Measurements from ENCODE around the gene WDTC1.

Gene WDTC1

GRCh38 chr1:27348861-27349783 lies 114.7 kb downstream of the WDTC1 start:
- no peak for DNase-seq (ENCODE audit: low read depth, low spot score)
- H3K4me3 ChIP-seq (ENCODE audit: low read length) = no peak overlapping the region

DNA sequence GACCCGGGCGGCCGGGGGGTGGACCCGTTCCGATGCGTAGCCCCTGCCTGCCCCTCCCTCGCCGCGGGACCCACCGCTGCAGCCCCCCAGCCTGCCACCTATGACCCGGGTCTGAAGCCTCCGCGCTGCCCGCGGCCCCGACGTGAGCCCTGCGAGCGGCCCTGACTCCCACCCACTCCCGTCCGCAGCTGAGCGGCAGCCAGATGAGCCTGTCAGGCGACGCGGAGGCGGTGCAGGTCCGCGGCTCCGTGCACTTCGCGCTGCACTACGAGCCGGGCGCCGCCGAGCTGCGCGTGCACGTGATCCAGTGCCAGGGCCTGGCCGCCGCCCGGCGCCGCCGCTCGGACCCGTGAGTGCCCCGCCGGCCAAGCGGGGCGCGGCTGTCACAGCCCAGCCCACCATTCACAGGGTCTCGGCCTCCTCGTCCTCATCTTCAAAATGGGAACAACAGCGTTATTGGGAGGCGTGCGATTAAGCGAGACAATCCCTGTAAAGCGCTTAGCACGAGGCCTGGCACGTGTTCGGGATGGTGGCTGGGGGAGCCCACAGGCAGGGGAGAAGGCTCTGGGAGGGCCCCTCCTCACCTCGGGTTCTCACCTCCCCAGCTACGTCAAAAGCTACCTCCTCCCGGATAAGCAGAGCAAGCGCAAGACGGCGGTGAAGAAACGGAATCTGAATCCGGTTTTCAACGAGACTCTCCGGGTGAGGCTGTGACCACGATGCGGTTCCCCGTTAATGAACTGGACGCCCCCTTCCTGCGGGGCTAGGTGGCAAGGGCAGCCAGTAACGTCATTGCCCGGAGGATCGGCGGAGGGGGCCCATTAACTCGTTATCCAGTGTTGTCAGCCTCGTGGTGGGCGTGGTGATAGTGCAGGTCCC lies 115.6 kb downstream of the WDTC1 start:
- H3K4me3 ChIP-seq (ENCODE audit: low read length) = no peak overlapping the region
- DNase-seq (ENCODE audit: low read depth, low spot score) = no peak

GRCh38 chr1:27350663-27351540 lies 116.5 kb downstream of the WDTC1 start:
- DNase-seq (ENCODE audit: low read depth, low spot score) = no peak
- no peak overlapping the region for H3K4me3 ChIP-seq (ENCODE audit: low read length)

- H3K4me3 ChIP-seq (ENCODE audit: low read length) = no peak overlapping the region
- DNase-seq (ENCODE audit: low read depth, low spot score) = no peak
Observed at GRCh38 chr1:27351541-27352107, 117.2 kb downstream of the WDTC1 start.

DNA sequence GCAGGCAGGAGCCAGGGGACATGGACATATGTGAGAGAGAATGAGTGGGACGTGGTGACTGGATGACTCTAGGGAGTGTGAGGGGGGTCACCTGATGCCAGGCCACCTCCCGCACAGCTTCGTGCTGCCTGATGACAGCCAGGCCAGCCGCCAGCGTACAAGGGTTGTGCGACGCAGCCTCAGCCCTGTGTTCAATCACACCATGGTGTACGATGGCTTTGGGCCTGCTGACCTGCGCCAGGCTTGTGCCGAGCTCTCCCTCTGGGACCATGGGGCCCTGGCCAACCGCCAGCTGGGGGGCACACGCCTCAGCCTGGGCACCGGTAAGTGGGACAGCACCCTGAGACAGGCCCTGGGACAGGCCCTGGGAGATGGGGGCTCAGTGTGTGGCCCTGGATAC lies 118.7 kb downstream of the WDTC1 start:
- no peak for DNase-seq (ENCODE audit: low read depth, low spot score)
- H3K4me3 ChIP-seq (ENCODE audit: low read length) = no peak overlapping the region

DNA sequence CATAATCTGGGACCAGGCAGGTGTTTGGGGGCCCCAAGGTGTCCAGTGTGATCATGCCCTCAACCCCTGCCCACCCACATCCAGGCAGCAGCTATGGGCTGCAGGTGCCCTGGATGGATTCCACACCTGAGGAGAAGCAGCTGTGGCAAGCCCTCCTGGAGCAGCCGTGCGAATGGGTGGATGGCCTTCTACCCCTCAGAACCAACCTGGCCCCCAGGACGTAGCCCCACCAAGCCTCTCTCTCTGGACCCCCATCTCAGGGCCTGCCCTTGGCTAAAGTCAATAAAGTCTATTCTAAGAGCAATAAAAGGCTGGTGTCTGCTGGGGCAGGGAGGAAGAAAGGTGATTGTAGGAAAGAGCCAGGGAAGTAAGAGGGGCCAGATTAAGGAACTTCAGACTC lies 119.2 kb downstream of the WDTC1 start:
- DNase-seq (ENCODE audit: low read depth, low spot score) = no peak
- no peak overlapping the region for H3K4me3 ChIP-seq (ENCODE audit: low read length)

DNA sequence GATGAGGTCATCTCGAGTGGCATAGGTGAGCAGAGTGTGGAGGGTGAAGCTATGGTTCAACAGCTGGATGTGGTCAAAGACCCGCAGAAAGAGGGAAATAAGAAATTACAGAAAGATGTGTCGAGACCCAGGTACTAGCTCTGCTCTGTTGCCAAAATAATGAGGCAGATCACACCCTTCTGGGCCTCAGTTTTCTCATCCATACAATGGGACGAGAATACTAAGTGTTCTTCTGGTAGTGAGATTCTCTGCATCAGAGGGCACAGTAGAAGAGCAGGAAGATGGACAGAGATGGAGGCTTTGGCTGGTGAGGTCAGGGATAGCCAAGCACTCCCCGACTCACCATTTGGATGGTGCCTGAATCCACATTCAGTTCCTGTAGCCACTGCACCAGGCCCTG lies 121.3 kb downstream of the WDTC1 start:
- DNase-seq (ENCODE audit: low read depth, low spot score) = no peak

GRCh38 chr1:27356277-27356618 lies 121.8 kb downstream of the WDTC1 start:
- DNase-seq (ENCODE audit: low read depth, low spot score) = no peak
- H3K4me3 ChIP-seq (ENCODE audit: low read length) = no peak overlapping the region

More for the DNA sequence above, 121.3 kb downstream of the WDTC1 start:
- H3K4me3 ChIP-seq (ENCODE audit: low read length) = no peak overlapping the region

GRCh38 chr1:27356619-27357280 lies 122.3 kb downstream of the WDTC1 start:
- no peak for DNase-seq (ENCODE audit: low read depth, low spot score)

DNA sequence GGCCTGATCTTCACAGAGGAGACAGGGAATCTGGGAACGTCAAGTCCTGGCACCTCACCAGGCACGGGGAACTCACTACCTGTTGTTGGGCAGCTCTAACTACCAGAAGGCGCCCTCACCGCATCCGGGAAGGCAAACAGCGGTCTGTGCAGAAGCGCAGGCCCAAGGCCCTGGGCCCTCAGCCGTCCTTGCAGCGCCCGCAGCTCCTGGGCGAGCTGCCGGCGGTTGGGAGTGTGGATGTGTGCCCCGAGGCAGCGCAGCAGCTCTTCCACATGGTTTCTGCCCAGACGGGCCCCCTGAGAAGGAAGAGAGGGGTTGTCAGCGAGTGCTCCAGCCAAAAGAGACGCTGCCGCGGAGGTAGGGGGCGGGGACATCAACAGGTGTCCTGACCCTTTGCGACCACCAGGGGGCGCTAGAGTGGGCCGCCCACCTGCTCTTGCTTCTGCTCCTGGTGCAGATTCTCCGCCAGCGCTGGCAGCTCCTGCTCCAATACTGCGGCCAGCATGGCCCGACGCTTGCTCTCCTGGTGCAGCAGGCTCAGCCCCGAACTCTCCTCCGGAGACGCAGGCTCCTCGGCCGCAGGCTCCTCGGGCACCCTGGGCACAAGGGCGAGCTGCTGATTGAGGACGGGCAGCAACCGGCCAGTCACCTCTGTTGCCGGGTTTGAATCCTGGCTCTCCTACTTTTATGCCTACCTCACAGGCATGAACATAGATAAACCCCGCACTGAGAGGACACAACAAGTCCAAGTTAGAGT lies 123.0 kb downstream of the WDTC1 start:
- DNase-seq (ENCODE audit: low read depth, low spot score) = peak; percentile 56
- peak overlapping the region; percentile 41 for H3K4me3 ChIP-seq (ENCODE audit: low read length)

More at GRCh38 chr1:27356619-27357280, 122.3 kb downstream of the WDTC1 start:
- no peak overlapping the region for H3K4me3 ChIP-seq (ENCODE audit: low read length)

All from Jurkat, Clone E6-1 (cell line).